Right ventricle myocardium superior (tissue), 1 donor: ENCODE data around the gene MYH7. TPM values are rescaled to one million over a fixed set of nuclear protein-coding genes. Genes with fewer than 3 reads are reported as not detected.
"Not testable (repeated sequence)": the region's sequence is repeated elsewhere in the genome, so short reads cannot be mapped to it uniquely, and the experiment has no call there.

Source experiments
- ATAC-seq: fragments of 200-7000 bp; cut with Tn5 transposase; one replicate; pipeline ENCODE4 v1.9.1; 2020; ENCODE audit warnings: mild to moderate bottlenecking; ENCODE audit not compliant: poor library complexity
- DNase-seq: peaks from one replicate; pipeline ENCODE4 v3.0.0-alpha.2; 2020
- intact Hi-C: fragments of 100-400 bp; cut with DNase I; formaldehyde crosslinking; loops from one replicate; pipeline ENCODE4 v1.11.2; 2022
- long read RNA-seq: library from polyadenylated mRNA; unstranded; transcript quantifications from one replicate; pipeline ENCODE4 v2.0.0, GENCODE V29; 2021
- total RNA-seq: library from RNA; stranded (reverse); fragmentation: NEBNext Ultra II Directional; extraction: Animal tissue kit (Norgen Biotek cat#: 25700); gene quantifications from one replicate; pipeline ENCODE4 v1.2.1, GENCODE V29; 2021
- donor health status: DM: no; HTN: yes; CAD: no; lungs with severe emphysema.

MYH7 gene
- 11,793 TPM for total RNA-seq
- long read RNA-seq, full-length matches to known transcripts = 6,009 of 20,105 reads
- long read RNA-seq, partial matches to known transcripts = 13,437 of 20,105 reads
- long read RNA-seq, other reads (novel, unspliced or antisense) = 659 of 20,105 reads

GRCh38 chr14:23435543-23436326, at the start of gene MYH7:
TSS of gene MYH7 (minus strand) at chr14:23435660. CDS start at chr14:23433732, 1,928 bp downstream.
- DNase-seq (peak; percentile 79), ATAC-seq (peak; percentile 47)
- intact Hi-C loops = no loop called here

GRCh38 chr14:23483236-23483854, 47.9 kb upstream of the MYH7 start:
- ATAC-seq (no peak), DNase-seq (no peak)
- intact Hi-C loops = no loop called here

GRCh38 chr14:23482823-23483148, 47.3 kb upstream of the MYH7 start:
- DNase-seq (no peak), ATAC-seq (no peak)
- intact Hi-C loops = no loop called here

- ATAC-seq (no peak), DNase-seq (no peak)
- intact Hi-C loops = no loop called here
Measured at GRCh38 chr14:23481979-23482822, 46.7 kb upstream of the MYH7 start.

GRCh38 chr14:23481362-23481970, 46.0 kb upstream of the MYH7 start:
- intact Hi-C loops = no loop called here
- ATAC-seq = no peak
- no peak for DNase-seq

GRCh38 chr14:23478109-23478759, 42.8 kb upstream of the MYH7 start:
- ATAC-seq (peak; percentile 69), DNase-seq (peak; percentile 53)
- intact Hi-C loops = loop anchor here (1.0 kb wide), 1 partner anchor 84 kb away; no protein-coding TSS in a partner anchor

GRCh38 chr14:23470947-23471346, 35.5 kb upstream of the MYH7 start:
- intact Hi-C loops = no loop called here
- ATAC-seq (no peak), DNase-seq (no peak)

GRCh38 chr14:23469906-23470403, 34.5 kb upstream of the MYH7 start:
- ATAC-seq = no peak
- intact Hi-C loops = no loop called here
- no peak for DNase-seq

- ATAC-seq = peak; percentile 94
- DNase-seq = peak; percentile 96
- intact Hi-C loops = no loop called here
Measured at GRCh38 chr14:23469127-23469905, 33.9 kb upstream of the MYH7 start, which contains the start of gene NGDN. TSS of gene NGDN (plus strand) at chr14:23469703. CDS start at chr14:23469716, 13 bp downstream.

GRCh38 chr14:23468704-23469126, 33.3 kb upstream of the MYH7 start:
- ATAC-seq (peak; percentile 23), DNase-seq (no peak)
- intact Hi-C loops = no loop called here

GRCh38 chr14:23465261-23465660, 29.8 kb upstream of the MYH7 start:
- DNase-seq = no peak
- no peak for ATAC-seq
- intact Hi-C loops = no loop called here

- no peak for ATAC-seq
- intact Hi-C loops = no loop called here
Measured at GRCh38 chr14:23464700-23465099, 29.2 kb upstream of the MYH7 start.

GRCh38 chr14:23460960-23461359, 25.5 kb upstream of the MYH7 start:
- intact Hi-C loops = no loop called here
- no peak for DNase-seq
- ATAC-seq = no peak

More at GRCh38 chr14:23464700-23465099, 29.2 kb upstream of the MYH7 start:
- no peak for DNase-seq

- ATAC-seq (peak; percentile 9), DNase-seq (no peak)
- intact Hi-C loops = loop anchor here (10.0 kb wide), 1 partner anchor 133 kb away; the partner anchor contains the start of gene PABPN1
Measured at GRCh38 chr14:23457587-23458445, 22.4 kb upstream of the MYH7 start.

GRCh38 chr14:23456883-23457586, 21.6 kb upstream of the MYH7 start:
- peak; percentile 71 for ATAC-seq
- DNase-seq = not testable (repeated sequence)
- intact Hi-C loops = loop anchor here (10.0 kb wide), 1 partner anchor 132 kb away; the partner anchor contains the start of gene PABPN1
